HUES6 (cell line): ENCODE results near the gene TFAP2D.

Experiments used
- H3K27ac ChIP-seq: 2 replicates; pipeline ENCODE4 v1.7.0; 2013; ENCODE audit warnings: low read depth, mild to moderate bottlenecking, low read length, inconsistent platforms
- H3K27me3 ChIP-seq: 2 replicates; pipeline ENCODE4 v1.6.1; 2013; ENCODE audit warnings: low read length; ENCODE audit not compliant: control insufficient read depth, insufficient read depth
- H3K36me3 ChIP-seq: 2 replicates; pipeline ENCODE4 v1.6.1; 2013; ENCODE audit warnings: low read length; ENCODE audit not compliant: control insufficient read depth, insufficient read depth
- H3K4me1 ChIP-seq: 2 replicates; pipeline ENCODE4 v1.6.1; 2013; ENCODE audit warnings: low read length; ENCODE audit not compliant: control insufficient read depth, insufficient read depth
- H3K4me3 ChIP-seq: 2 replicates; pipeline ENCODE4 v1.5.1; 2013; ENCODE audit warnings: low read depth, low read length
- H3K9ac ChIP-seq: one replicate; pipeline ENCODE4 v1.6.1; 2013; ENCODE audit warnings: mild to moderate bottlenecking, low read length
- H3K9me3 ChIP-seq: 2 replicates; pipeline ENCODE4 v1.6.1; 2013; ENCODE audit warnings: low read depth, low read length; ENCODE audit not compliant: control insufficient read depth, insufficient read depth

Gene TFAP2D

DNA sequence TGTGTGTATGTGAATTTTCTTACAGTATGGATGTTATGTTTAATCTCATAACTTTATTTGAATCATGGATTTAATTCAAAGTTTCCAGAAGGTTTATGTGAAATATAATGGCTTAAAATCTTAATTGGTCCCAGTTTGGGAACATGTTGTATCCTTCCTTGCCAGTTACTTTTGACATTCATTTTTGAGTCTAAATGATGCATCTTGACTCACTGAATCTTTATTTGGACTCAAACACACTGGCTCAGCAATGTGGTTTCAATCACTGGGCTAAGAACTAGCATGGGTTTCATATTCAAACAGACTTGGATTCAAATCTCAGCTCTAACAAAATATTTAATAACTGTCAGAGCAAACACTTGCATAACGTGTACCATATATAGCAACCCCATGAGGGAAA, 79.4 kb downstream of the TFAP2D start:
- H3K9ac ChIP-seq: no peak overlapping the region
- no peak overlapping the region for H3K27ac ChIP-seq
- H3K4me3 ChIP-seq: no peak overlapping the region
- H3K36me3 ChIP-seq: no peaks in the 10 kb centered on the region
- no peaks in the 10 kb centered on the region for H3K4me1 ChIP-seq
- H3K27me3 ChIP-seq: peaks cover 19% of the 10 kb centered on the region; the same call in 1 of the 2 replicates
- H3K9me3 ChIP-seq: no peaks in the 10 kb centered on the region

GRCh38 chr6:50795574-50795973, 82.2 kb downstream of the TFAP2D start:
- Histone ChIP-seq H3K4me1 (no peaks in the 10 kb centered on the region), H3K27ac (no peak overlapping the region), H3K27me3 (peaks cover 19% of the 10 kb centered on the region; the same call in 1 of the 2 replicates), H3K9me3 (no peaks in the 10 kb centered on the region), H3K36me3 (no peaks in the 10 kb centered on the region), H3K4me3 (no peak overlapping the region), H3K9ac (no peak overlapping the region)

GRCh38 chr6:50804283-50804682, 91.0 kb downstream of the TFAP2D start:
- H3K36me3 ChIP-seq: no peaks in the 10 kb centered on the region
- no peaks in the 10 kb centered on the region for H3K9me3 ChIP-seq
- no peak overlapping the region for H3K4me3 ChIP-seq
- no peaks in the 10 kb centered on the region for H3K27me3 ChIP-seq
- H3K4me1 ChIP-seq: no peaks in the 10 kb centered on the region
- no peak overlapping the region for H3K9ac ChIP-seq
- H3K27ac ChIP-seq: no peak overlapping the region

DNA sequence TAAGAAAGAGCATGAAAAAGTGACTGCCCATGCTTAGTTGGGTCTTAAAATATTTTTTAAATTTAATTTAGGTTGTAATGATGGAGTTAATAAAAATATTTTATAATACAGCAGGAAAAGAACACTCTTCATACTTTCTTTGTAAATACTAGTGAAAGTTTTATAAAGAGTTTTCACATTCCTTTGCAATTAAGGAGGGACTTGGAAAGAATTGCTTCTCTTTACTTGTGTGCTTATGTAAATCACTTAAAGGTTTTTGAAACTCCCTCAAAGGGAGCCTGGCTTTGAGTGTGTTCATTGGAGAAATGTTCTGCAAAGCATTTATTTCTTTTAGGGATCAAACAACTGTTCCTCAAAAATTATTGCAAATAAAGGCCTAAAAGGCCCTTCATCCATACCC, 93.7 kb downstream of the TFAP2D start:
- H3K36me3 ChIP-seq: no peaks in the 10 kb centered on the region
- H3K27ac ChIP-seq: no peak overlapping the region
- H3K9me3 ChIP-seq: peaks cover 10% of the 10 kb centered on the region; the same call in 1 of the 2 replicates
- H3K27me3 ChIP-seq: no peaks in the 10 kb centered on the region; the same call in 1 of the 2 replicates
- no peaks in the 10 kb centered on the region for H3K4me1 ChIP-seq
- no peak overlapping the region for H3K4me3 ChIP-seq
- H3K9ac ChIP-seq: no peak overlapping the region

- H3K9ac ChIP-seq: no peak overlapping the region
- H3K4me1 ChIP-seq: 0 out of 2 replicates have a peak, but pooled peaks cover 9% of the 10 kb centered on the region
- H3K36me3 ChIP-seq: no peaks in the 10 kb centered on the region
- peak overlapping the region; percentile 51 for H3K4me3 ChIP-seq
- peaks cover 7% of the 10 kb centered on the region; the same call in 1 of the 2 replicates for H3K9me3 ChIP-seq
- peaks cover 75% of the 10 kb centered on the region for H3K27me3 ChIP-seq
- H3K27ac ChIP-seq: no peak overlapping the region
Measured at GRCh38 chr6:50815436-50816114, 102.2 kb downstream of the TFAP2D start.

DNA sequence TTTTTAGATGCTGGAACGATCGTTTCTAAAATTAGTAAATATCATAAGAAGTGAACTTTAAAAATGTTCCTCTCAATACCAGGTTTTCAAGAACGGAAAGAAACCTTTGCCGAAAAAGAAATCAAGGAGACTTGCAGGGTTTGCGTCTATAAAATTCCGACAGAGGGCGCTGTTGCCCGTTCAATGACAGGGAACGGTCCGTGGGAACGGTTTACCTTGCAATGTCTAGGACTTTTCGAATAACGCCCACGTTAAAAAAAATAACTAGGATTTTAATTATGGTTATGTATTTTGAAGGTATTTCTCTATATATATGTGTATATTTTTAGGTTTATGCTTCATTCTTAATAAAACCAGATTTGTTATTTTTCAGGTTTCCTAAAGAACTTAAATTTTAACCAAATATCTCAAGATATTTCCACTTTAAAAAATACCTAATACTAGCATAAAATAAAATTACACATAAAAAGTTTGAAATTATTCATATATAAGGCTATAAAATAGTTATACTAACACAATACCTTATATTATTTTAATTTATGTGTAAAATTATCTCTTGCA, 102.9 kb downstream of the TFAP2D start:
- H3K9me3 ChIP-seq: 0 out of 2 replicates have a peak, but pooled peaks cover 2% of the 10 kb centered on the region
- peak overlapping the region; percentile 51 for H3K4me3 ChIP-seq
- no peak overlapping the region for H3K27ac ChIP-seq
- peaks cover 12% of the 10 kb centered on the region; the same call in 1 of the 2 replicates for H3K4me1 ChIP-seq
- peaks cover 81% of the 10 kb centered on the region for H3K27me3 ChIP-seq
- H3K36me3 ChIP-seq: no peaks in the 10 kb centered on the region
- H3K9ac ChIP-seq: no peak overlapping the region

GRCh38 chr6:50816947-50817645, 103.8 kb downstream of the TFAP2D start:
- H3K27ac ChIP-seq: no peak overlapping the region
- H3K36me3 ChIP-seq: no peaks in the 10 kb centered on the region
- H3K4me3 ChIP-seq: no peak overlapping the region
- H3K4me1 ChIP-seq: peaks cover 19% of the 10 kb centered on the region
- peaks cover 90% of the 10 kb centered on the region for H3K27me3 ChIP-seq
- no peaks in the 10 kb centered on the region for H3K9me3 ChIP-seq
- no peak overlapping the region for H3K9ac ChIP-seq

DNA sequence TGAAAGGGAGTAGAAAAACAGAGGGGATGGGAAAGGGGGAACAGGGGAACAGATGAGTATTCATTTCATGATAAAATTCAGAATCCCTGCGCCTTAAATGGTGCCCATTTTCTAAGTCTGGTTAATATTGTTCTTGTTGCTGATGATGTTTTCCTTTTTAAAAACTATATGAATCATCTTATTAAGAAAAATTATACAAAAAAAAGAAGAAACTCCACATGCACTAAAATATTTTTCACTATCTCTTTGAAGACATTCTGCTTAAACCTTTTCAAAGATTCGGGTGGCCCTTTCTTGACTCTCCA, 104.3 kb downstream of the TFAP2D start:
- Histone ChIP-seq H3K9ac (no peak overlapping the region), H3K27me3 (peaks cover 95% of the 10 kb centered on the region), H3K4me3 (no peak overlapping the region), H3K4me1 (peaks cover 24% of the 10 kb centered on the region), H3K36me3 (no peaks in the 10 kb centered on the region), H3K9me3 (no peaks in the 10 kb centered on the region), H3K27ac (no peak overlapping the region)

DNA sequence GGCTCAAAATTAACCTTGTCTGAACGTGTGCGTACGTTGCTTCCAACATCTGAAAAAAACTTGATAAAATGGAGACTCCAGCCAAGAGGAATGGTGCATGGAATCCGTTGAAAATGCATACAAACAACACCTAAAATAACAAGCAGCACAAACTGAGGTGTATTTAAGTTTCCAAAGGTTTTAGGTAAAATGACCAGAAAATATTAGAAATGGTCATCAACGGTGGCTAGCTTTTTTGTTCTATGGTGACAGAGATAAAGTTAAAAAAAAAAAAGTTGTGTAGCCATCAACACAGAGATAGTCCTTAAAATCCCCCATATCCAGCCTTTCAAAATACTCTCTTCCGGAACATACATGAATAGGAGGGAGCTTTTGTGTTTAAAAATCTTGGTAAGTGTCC, 104.7 kb downstream of the TFAP2D start:
- peaks cover 99% of the 10 kb centered on the region for H3K27me3 ChIP-seq
- H3K9ac ChIP-seq: no peak overlapping the region
- peaks cover 28% of the 10 kb centered on the region for H3K4me1 ChIP-seq
- no peaks in the 10 kb centered on the region for H3K9me3 ChIP-seq
- H3K4me3 ChIP-seq: no peak overlapping the region
- H3K27ac ChIP-seq: no peak overlapping the region
- H3K36me3 ChIP-seq: no peaks in the 10 kb centered on the region

GRCh38 chr6:50818673-50819072, 105.3 kb downstream of the TFAP2D start, which contains the start of gene TFAP2B:
Gene TFAP2B, plus strand, starts transcription at chr6:50818871. Its CDS starts 21 bp downstream, at chr6:50818892.
- no peaks in the 10 kb centered on the region for H3K36me3 ChIP-seq
- no peak within 1 kb of the TSS for H3K27ac ChIP-seq
- peak within 1 kb of the TSS; percentile 51 for H3K4me3 ChIP-seq
- H3K4me1 ChIP-seq: peaks cover 32% of the 10 kb centered on the region
- peaks cover 100% of the 10 kb centered on the region for H3K27me3 ChIP-seq
- H3K9me3 ChIP-seq: no peaks in the 10 kb centered on the region
- H3K9ac ChIP-seq: no peak within 1 kb of the TSS

DNA sequence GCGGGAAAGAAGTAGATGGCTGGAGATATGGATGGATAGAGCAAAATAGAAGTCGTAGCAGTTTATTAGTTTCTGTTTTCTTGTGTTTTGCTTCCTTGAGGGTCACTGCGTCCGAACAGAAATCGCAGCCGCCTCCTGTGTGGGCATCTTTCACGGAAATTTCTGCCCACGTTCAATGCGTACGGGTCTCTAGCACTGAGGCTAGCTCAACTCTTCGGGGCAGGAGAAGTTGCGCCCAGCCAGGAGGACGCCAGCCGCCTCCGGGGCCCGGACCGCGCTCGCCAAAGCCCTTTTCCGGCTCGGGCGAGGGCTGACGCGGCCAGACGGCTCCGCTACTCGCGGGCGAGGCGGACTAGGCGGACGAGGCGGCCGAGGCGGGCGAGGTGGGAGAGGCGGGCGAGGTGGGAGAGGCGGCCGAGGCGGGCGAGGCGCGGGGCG, 106.2 kb downstream of the TFAP2D start:
- Histone ChIP-seq H3K9me3 (no peaks in the 10 kb centered on the region), H3K27ac (no peak overlapping the region), H3K36me3 (no peaks in the 10 kb centered on the region), H3K27me3 (peaks cover 100% of the 10 kb centered on the region), H3K4me3 (peak overlapping the region; percentile 51), H3K9ac (no peak overlapping the region), H3K4me1 (peaks cover 40% of the 10 kb centered on the region)
